ENCODE measurements around the gene HTRA1. TPM values are rescaled to one million over a fixed set of nuclear protein-coding genes. Genes with fewer than 3 reads are reported as not detected.

HTRA1 gene
- total RNA-seq, 4 donors from 2014 or later, result 37.1 to 99.4 (median 68.2) TPM

DNA sequence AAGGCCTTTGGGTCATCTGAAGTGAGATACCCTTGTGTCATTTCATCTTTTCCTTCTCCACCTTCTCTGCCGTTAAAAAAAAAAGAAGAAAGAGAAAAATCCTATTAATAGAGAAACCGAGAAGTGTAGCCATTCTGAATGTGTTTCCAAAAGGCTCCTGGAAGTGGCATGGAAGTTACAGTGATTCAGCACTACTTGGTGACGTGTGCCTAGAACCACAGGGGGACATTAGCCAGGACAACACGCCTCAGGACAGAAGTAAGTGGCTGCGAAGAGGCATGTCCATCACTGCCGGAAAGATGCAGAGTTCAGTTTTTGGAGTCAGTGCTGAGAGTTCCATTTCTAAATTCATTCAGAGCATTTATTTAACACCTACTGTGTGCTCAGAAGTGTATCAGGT, 6.3 kb downstream of the HTRA1 start:
- Histone ChIP-seq H3K4me3 (replicated peaks in 1 of 3) (no peak overlapping the region), H3K27me3 (no peaks in the 10 kb centered on the region), H3K4me1 (peaks cover 3 to 5% of the 10 kb centered on the region in 2 donors), H3K9me3 (no peaks in the 10 kb centered on the region), H3K27ac (no peak overlapping the region), H3K36me3 (no peaks in the 10 kb centered on the region)
- intact Hi-C loops (cut with DNase I), result no loop called here
- no peak for DNase-seq
- 80 to 89% methylated on average over 6 of the region's 6 CpGs for WGBS, 2 donors
- TF ChIP-seq, protein P1, sequence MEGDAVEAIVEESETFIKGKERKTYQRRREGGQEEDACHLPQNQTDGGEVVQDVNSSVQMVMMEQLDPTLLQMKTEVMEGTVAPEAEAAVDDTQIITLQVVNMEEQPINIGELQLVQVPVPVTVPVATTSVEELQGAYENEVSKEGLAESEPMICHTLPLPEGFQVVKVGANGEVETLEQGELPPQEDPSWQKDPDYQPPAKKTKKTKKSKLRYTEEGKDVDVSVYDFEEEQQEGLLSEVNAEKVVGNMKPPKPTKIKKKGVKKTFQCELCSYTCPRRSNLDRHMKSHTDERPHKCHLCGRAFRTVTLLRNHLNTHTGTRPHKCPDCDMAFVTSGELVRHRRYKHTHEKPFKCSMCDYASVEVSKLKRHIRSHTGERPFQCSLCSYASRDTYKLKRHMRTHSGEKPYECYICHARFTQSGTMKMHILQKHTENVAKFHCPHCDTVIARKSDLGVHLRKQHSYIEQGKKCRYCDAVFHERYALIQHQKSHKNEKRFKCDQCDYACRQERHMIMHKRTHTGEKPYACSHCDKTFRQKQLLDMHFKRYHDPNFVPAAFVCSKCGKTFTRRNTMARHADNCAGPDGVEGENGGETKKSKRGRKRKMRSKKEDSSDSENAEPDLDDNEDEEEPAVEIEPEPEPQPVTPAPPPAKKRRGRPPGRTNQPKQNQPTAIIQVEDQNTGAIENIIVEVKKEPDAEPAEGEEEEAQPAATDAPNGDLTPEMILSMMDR (IDR thresholded peaks at IDR 0.05), result no peak
- no peak for TF ChIP-seq POLR2A (IDR thresholded peaks at IDR 0.05)

DNA sequence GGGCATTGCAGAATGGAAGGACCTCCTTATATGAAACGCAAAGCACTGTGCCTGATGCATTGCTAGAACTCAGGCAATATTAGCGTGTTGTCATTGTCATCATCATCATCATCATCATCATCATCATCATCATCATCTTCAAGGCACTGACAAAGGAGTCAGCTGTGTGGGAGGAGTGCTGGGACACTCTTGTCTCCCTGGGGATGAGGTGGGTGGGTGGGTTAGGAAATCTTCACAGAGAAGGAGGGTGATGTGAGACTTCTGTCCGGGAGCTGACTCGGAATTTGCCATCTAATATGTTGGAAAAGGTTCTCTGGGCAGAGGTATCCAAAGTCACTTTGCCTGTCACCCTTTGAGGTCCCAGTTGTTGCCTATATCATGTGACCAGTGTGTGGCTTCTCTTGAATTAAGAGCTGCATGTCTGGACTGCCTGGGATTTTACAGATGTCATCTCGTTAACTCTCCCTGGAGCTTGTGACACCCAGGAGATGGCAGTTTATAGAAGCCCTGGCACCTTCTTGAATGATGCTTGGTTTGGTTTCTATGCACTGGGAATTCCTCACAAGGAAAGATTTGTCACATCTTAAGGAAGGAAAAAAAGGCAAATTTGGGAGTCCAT, 7.1 kb downstream of the HTRA1 start:
- Histone ChIP-seq H3K4me1 (peaks cover 0 to 5% of the 10 kb centered on the region in 2 donors), H3K27ac (no peak overlapping the region), H3K36me3 (no peaks in the 10 kb centered on the region), H3K9me3 (no peaks in the 10 kb centered on the region), H3K4me3 (replicated peaks in 1 of 3) (no peak overlapping the region), H3K27me3 (no peaks in the 10 kb centered on the region)
- DNase-seq, result no peak
- WGBS, 2 donors, result 91 to 93% methylated on average over 5 of the region's 5 CpGs
- no peak for TF ChIP-seq POLR2A (IDR thresholded peaks at IDR 0.05)
- TF ChIP-seq, protein P1 (IDR thresholded peaks at IDR 0.05), result no peak
- intact Hi-C loops (cut with DNase I), result no loop called here

DNA sequence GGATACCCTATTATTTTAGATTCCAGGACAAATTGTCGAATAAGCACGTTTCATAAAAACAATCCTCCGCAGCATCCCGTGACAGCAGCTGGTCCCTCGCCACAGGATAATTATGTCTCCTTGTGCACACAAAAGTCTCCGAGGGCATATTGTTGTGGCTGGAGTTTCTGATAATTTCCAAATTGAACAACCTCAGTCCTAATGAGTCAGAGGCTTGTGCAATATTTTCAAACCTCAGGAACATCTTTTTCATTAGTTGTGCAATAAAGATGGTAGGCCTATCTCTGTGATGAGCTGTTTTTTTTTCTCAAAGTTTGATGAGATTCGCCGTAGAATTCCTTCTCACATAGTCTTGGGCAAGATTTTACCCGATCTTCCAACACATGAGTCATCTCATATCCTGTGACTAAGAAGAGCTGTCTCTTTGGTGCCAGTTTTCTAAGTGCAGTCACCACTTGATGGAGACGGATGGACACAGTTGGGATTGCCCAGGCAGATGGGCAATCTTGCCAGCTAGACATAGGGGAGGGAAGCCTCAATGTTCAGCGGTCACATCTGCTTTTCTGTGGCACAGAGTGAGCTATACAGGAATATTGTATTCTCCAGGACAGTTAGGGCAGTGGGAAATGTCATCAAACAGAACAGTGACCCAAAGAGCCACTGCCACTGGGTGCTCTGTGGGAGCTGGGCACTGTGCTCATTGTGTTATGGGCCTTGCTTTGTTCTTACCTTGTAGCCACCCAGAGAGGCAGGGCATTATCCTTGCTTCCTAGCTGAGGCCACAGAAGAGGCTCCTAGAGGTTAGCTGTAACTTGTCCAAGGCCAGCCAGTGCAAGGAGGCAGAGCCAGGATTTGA, 7.8 kb downstream of the HTRA1 start:
- peaks cover 0 to 11% of the 10 kb centered on the region in 2 donors for H3K4me1 ChIP-seq
- H3K27ac ChIP-seq, result peak overlapping the region in 2 of 3 donors; percentile 43 to 62
- no peaks in the 10 kb centered on the region for H3K27me3 ChIP-seq
- H3K9me3 ChIP-seq, result no peaks in the 10 kb centered on the region
- 70 to 77% methylated on average over 11 of the region's 11 CpGs for WGBS, 2 donors
- DNase-seq, result no peak
- no peak for TF ChIP-seq POLR2A (IDR thresholded peaks at IDR 0.05)
- no peaks in the 10 kb centered on the region for H3K36me3 ChIP-seq
- H3K4me3 ChIP-seq (replicated peaks in 1 of 3), result no peak overlapping the region
- intact Hi-C loops (cut with DNase I), result no loop called here

DNA sequence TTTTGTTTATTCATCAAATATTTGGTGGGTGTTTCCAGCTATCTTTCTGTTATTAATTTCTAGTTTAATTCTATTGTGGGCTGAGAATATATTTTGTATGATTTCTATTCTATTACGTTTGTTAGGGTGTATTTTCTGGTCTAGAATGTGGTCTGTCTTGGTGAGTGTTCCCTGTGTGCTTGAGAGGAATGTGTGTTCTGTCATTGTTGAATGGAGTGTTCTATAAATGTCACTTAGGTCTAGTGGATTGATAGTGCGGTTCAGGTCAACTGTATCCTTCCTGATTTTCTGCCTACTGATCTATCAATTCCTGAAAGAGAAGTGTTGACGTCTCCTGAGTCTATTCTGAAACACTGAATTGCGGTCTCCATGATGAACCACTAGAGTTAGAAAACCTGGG, 8.5 kb downstream of the HTRA1 start:
- no peak for TF ChIP-seq POLR2A (IDR thresholded peaks at IDR 0.05)
- TF ChIP-seq, protein P1 (IDR thresholded peaks at IDR 0.05), result no peak
- H3K9me3 ChIP-seq, result no peaks in the 10 kb centered on the region
- 89 to 95% methylated on average over 4 of the region's 4 CpGs for WGBS, 2 donors
- H3K27me3 ChIP-seq, result no peaks in the 10 kb centered on the region
- DNase-seq, result no peak
- intact Hi-C loops (cut with DNase I), result no loop called here
- no peaks in the 10 kb centered on the region for H3K36me3 ChIP-seq
- H3K4me3 ChIP-seq (replicated peaks in 1 of 3), result no peak overlapping the region
- H3K4me1 ChIP-seq, result peaks cover 2 to 15% of the 10 kb centered on the region in 2 donors
- peak overlapping the region in 1 of 3 donors; percentile 62 for H3K27ac ChIP-seq

DNA sequence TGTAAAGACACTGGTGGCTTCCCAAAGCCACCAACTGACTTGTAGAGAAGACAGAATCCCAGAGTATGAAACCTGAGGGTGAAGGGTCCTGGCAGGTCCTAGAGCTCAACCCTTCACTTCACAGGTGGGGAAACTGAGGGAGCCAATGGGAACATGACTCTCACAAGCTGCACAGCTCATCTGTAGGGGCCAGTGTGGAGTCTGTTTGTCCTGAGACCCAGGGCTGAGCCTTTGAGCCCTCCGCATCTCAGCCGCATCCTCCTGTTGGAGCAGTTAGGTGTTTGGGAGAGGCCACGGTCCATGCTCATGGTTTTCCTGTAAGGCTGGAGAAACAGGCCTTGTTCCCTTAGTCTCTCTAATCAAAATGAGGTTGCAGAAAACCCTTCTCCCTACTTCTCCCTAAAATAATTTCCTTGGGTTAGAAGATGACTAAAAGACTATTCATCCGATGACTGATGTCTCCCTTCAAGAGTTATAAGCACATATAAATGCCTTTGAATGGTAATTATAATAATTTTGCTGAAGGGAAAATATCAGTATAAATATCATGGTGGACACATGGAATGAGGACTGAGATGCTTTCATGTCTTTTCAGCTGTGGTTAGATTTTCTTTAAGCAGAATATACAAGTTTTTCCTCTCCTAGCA, 10.3 kb downstream of the HTRA1 start:
- Histone ChIP-seq H3K36me3 (no peaks in the 10 kb centered on the region), H3K27ac (no peak overlapping the region), H3K4me3 (replicated peaks in 1 of 3) (no peak overlapping the region), H3K9me3 (no peaks in the 10 kb centered on the region), H3K27me3 (no peaks in the 10 kb centered on the region), H3K4me1 (peaks cover 3 to 24% of the 10 kb centered on the region in 2 donors)
- no peak for DNase-seq
- intact Hi-C loops (cut with DNase I), result no loop called here
- 98 to 99% methylated on average over 4 of the region's 4 CpGs for WGBS, 2 donors
- no peak for TF ChIP-seq POLR2A (IDR thresholded peaks at IDR 0.05)
- TF ChIP-seq, protein P1 (IDR thresholded peaks at IDR 0.05), result no peak

Measured in thyroid gland (tissue), 4 donors.